Measurements from ENCODE around the gene SLCO1B1.

The SLCO1B1 gene

GRCh38 chr12:21117995-21118394, 13.0 kb upstream of the SLCO1B1 start:
- no peaks in the 10 kb centered on the region for H3K4me1 ChIP-seq (ENCODE audit: control insufficient read depth in 1 of 2, insufficient read depth in 2 of 2, low read length in 2 of 2)
- H2BK12ac ChIP-seq (ENCODE audit: low read length) = no peak overlapping the region
- no peak overlapping the region for H3K4ac ChIP-seq (ENCODE audit: low read depth, low read length)
- no CpG with 5 or more reads among the region's 3 CpGs for WGBS (ENCODE audit: extremely low coverage, insufficient coverage, insufficient read length)
- H3K23ac ChIP-seq (ENCODE audit: low read length) = no peak overlapping the region
- H2AFZ ChIP-seq (ENCODE audit: insufficient read depth, low read length, poor library complexity) = no peak overlapping the region
- no peaks in the 10 kb centered on the region for H3K9me3 ChIP-seq (ENCODE audit: insufficient read depth, low read depth, low read length)
- no peaks in the 10 kb centered on the region for H3K79me2 ChIP-seq (ENCODE audit: control insufficient read depth, insufficient read depth, low read length, poor library complexity)
- no peak overlapping the region for H3K4me3 ChIP-seq (ENCODE audit: low read depth, low read length)
- H2BK5ac ChIP-seq (ENCODE audit: low read depth, low read length, poor library complexity) = no peak overlapping the region
- H2BK120ac ChIP-seq (ENCODE audit: insufficient read depth, low read length, poor library complexity) = no peak overlapping the region
- no peaks in the 10 kb centered on the region for H3K79me1 ChIP-seq (ENCODE audit: low read length)
- no peak overlapping the region for H4K91ac ChIP-seq (ENCODE audit: low read depth, low read length)
- H2AK5ac ChIP-seq (ENCODE audit: low read length) = no peak overlapping the region
- H3K14ac ChIP-seq (ENCODE audit: low read length) = no peak overlapping the region
- no peak overlapping the region for H3K9ac ChIP-seq (ENCODE audit: low read length)
- no peaks in the 10 kb centered on the region for H3K36me3 ChIP-seq (ENCODE audit: control insufficient read depth in 1 of 2, insufficient read depth in 2 of 2, low read length in 2 of 2)
- no peak overlapping the region for H4K12ac ChIP-seq (ENCODE audit: low read depth, low read length)
- no peaks in the 10 kb centered on the region for H3K27me3 ChIP-seq (ENCODE audit: insufficient read depth, low read length)
- no peak for DNase-seq
- no peak overlapping the region for H3K4me2 ChIP-seq (ENCODE audit: low read length)
- H4K8ac ChIP-seq (ENCODE audit: low read depth, low read length) = no peak overlapping the region
- no peak overlapping the region for H3K18ac ChIP-seq (ENCODE audit: low read length)
- H3K27ac ChIP-seq (ENCODE audit: low read depth, low read length) = no peak overlapping the region

- Histone ChIP-seq H3K9me3 (ENCODE audit: insufficient read depth, low read depth, low read length) (no peaks in the 10 kb centered on the region), H2AK5ac (ENCODE audit: low read length) (no peak overlapping the region), H3K18ac (ENCODE audit: low read length) (no peak overlapping the region), H3K27me3 (ENCODE audit: insufficient read depth, low read length) (no peaks in the 10 kb centered on the region), H3K9ac (ENCODE audit: low read length) (no peak overlapping the region), H4K8ac (ENCODE audit: low read depth, low read length) (no peak overlapping the region), H4K12ac (ENCODE audit: low read depth, low read length) (no peak overlapping the region), H3K36me3 (ENCODE audit: control insufficient read depth in 1 of 2, insufficient read depth in 2 of 2, low read length in 2 of 2) (no peaks in the 10 kb centered on the region), H3K4me3 (ENCODE audit: low read depth, low read length) (no peak overlapping the region), H2BK5ac (ENCODE audit: low read depth, low read length, poor library complexity) (no peak overlapping the region), H2BK12ac (ENCODE audit: low read length) (no peak overlapping the region), H4K91ac (ENCODE audit: low read depth, low read length) (no peak overlapping the region), H3K27ac (ENCODE audit: low read depth, low read length) (no peak overlapping the region), H3K4me1 (ENCODE audit: control insufficient read depth in 1 of 2, insufficient read depth in 2 of 2, low read length in 2 of 2) (no peaks in the 10 kb centered on the region), H2AFZ (ENCODE audit: insufficient read depth, low read length, poor library complexity) (no peak overlapping the region), H3K79me2 (ENCODE audit: control insufficient read depth, insufficient read depth, low read length, poor library complexity) (no peaks in the 10 kb centered on the region), H3K4me2 (ENCODE audit: low read length) (no peak overlapping the region), H2BK120ac (ENCODE audit: insufficient read depth, low read length, poor library complexity) (no peak overlapping the region), H3K79me1 (ENCODE audit: low read length) (no peaks in the 10 kb centered on the region), H3K4ac (ENCODE audit: low read depth, low read length) (no peak overlapping the region), H3K23ac (ENCODE audit: low read length) (no peak overlapping the region), H3K14ac (ENCODE audit: low read length) (no peak overlapping the region)
- WGBS (ENCODE audit: extremely low coverage, insufficient coverage, insufficient read length) = no CpG with 5 or more reads among the region's 1 CpG
- no peak for DNase-seq
These were observed 12.2 kb upstream of the SLCO1B1 start for GRCh38 chr12:21118760-21119159.

GRCh38 chr12:21129351-21129750, 1.6 kb upstream of the SLCO1B1 start:
- no peak overlapping the region for H3K18ac ChIP-seq (ENCODE audit: low read length)
- no peaks in the 10 kb centered on the region for H3K9me3 ChIP-seq (ENCODE audit: insufficient read depth, low read depth, low read length)
- no peak overlapping the region for H2BK120ac ChIP-seq (ENCODE audit: insufficient read depth, low read length, poor library complexity)
- H4K12ac ChIP-seq (ENCODE audit: low read depth, low read length) = no peak overlapping the region
- H3K14ac ChIP-seq (ENCODE audit: low read length) = no peak overlapping the region
- H3K4me2 ChIP-seq (ENCODE audit: low read length) = no peak overlapping the region
- H4K8ac ChIP-seq (ENCODE audit: low read depth, low read length) = no peak overlapping the region
- H2AFZ ChIP-seq (ENCODE audit: insufficient read depth, low read length, poor library complexity) = no peak overlapping the region
- H2AK5ac ChIP-seq (ENCODE audit: low read length) = no peak overlapping the region
- H3K27ac ChIP-seq (ENCODE audit: low read depth, low read length) = no peak overlapping the region
- no CpG with 5 or more reads among the region's 3 CpGs for WGBS (ENCODE audit: extremely low coverage, insufficient coverage, insufficient read length)
- H3K4me1 ChIP-seq (ENCODE audit: control insufficient read depth in 1 of 2, insufficient read depth in 2 of 2, low read length in 2 of 2) = no peaks in the 10 kb centered on the region
- no peaks in the 10 kb centered on the region for H3K79me2 ChIP-seq (ENCODE audit: control insufficient read depth, insufficient read depth, low read length, poor library complexity)
- H3K79me1 ChIP-seq (ENCODE audit: low read length) = no peaks in the 10 kb centered on the region
- no peak overlapping the region for H3K9ac ChIP-seq (ENCODE audit: low read length)
- H2BK5ac ChIP-seq (ENCODE audit: low read depth, low read length, poor library complexity) = no peak overlapping the region
- no peak overlapping the region for H3K23ac ChIP-seq (ENCODE audit: low read length)
- no peak overlapping the region for H4K91ac ChIP-seq (ENCODE audit: low read depth, low read length)
- DNase-seq = no peak
- no peak overlapping the region for H3K4me3 ChIP-seq (ENCODE audit: low read depth, low read length)
- H3K36me3 ChIP-seq (ENCODE audit: control insufficient read depth in 1 of 2, insufficient read depth in 2 of 2, low read length in 2 of 2) = no peaks in the 10 kb centered on the region
- no peak overlapping the region for H3K4ac ChIP-seq (ENCODE audit: low read depth, low read length)
- H2BK12ac ChIP-seq (ENCODE audit: low read length) = no peak overlapping the region
- H3K27me3 ChIP-seq (ENCODE audit: insufficient read depth, low read length) = no peaks in the 10 kb centered on the region

- Histone ChIP-seq H4K12ac (ENCODE audit: low read depth, low read length) (no peak overlapping the region), H3K79me2 (ENCODE audit: control insufficient read depth, insufficient read depth, low read length, poor library complexity) (no peaks in the 10 kb centered on the region), H3K4ac (ENCODE audit: low read depth, low read length) (no peak overlapping the region), H3K23ac (ENCODE audit: low read length) (no peak overlapping the region), H3K14ac (ENCODE audit: low read length) (no peak overlapping the region), H2AK5ac (ENCODE audit: low read length) (no peak overlapping the region), H3K4me3 (ENCODE audit: low read depth, low read length) (no peak overlapping the region), H3K18ac (ENCODE audit: low read length) (no peak overlapping the region), H3K4me1 (ENCODE audit: control insufficient read depth in 1 of 2, insufficient read depth in 2 of 2, low read length in 2 of 2) (no peaks in the 10 kb centered on the region), H2AFZ (ENCODE audit: insufficient read depth, low read length, poor library complexity) (no peak overlapping the region), H4K91ac (ENCODE audit: low read depth, low read length) (no peak overlapping the region), H4K8ac (ENCODE audit: low read depth, low read length) (no peak overlapping the region), H2BK5ac (ENCODE audit: low read depth, low read length, poor library complexity) (no peak overlapping the region), H3K27me3 (ENCODE audit: insufficient read depth, low read length) (no peaks in the 10 kb centered on the region), H3K9ac (ENCODE audit: low read length) (no peak overlapping the region), H3K36me3 (ENCODE audit: control insufficient read depth in 1 of 2, insufficient read depth in 2 of 2, low read length in 2 of 2) (no peaks in the 10 kb centered on the region), H3K79me1 (ENCODE audit: low read length) (no peaks in the 10 kb centered on the region), H2BK12ac (ENCODE audit: low read length) (no peak overlapping the region), H3K27ac (ENCODE audit: low read depth, low read length) (no peak overlapping the region), H3K9me3 (ENCODE audit: insufficient read depth, low read depth, low read length) (no peaks in the 10 kb centered on the region), H2BK120ac (ENCODE audit: insufficient read depth, low read length, poor library complexity) (no peak overlapping the region), H3K4me2 (ENCODE audit: low read length) (no peak overlapping the region)
- no CpG with 5 or more reads among the region's 1 CpG for WGBS (ENCODE audit: extremely low coverage, insufficient coverage, insufficient read length)
- no peak for DNase-seq
These were observed 1.1 kb upstream of the SLCO1B1 start for GRCh38 chr12:21129906-21130305.
